Measurements from ENCODE around the gene SSBP4.

DNA sequence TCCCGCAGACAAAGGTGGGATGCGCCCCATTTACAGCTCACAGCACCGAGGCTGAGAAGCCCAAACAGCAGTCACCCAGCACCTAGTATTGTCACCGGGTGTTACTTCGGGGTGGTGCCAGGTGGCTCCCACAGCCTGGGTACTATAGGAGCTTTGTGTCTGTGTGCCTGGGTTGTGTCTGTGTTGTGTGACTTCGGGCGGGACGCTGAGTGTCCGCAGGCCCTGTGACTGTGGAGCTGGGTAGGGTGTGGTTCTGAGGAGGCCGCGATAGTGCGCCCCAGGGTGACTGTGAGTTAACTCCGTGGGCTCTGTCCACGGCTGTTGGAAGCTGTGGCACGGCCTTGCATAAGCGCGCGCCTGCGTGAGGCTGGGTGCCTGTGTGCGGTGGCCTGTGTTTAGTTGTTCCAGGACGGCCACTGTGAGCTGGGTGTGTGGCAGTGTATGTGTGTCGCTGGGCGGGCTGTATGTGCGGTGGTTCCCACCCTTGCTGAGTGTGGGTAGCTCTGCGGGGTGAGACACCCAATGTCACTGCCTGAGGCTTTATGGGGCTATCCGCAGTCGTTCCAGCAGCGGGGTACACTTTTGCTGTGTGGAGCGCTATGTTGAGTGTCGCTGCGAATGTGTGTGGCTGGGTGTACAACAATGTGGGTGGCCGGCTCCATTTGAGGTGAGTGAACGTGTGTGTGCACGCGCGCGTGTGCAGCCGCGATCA lies 559 bp upstream of the SSBP4 start:
- TF ChIP-seq CTCF (IDR thresholded peaks at IDR 0.05): no peak
- no peak for TF ChIP-seq ZFX (IDR thresholded peaks at IDR 0.05; ENCODE audit: borderline replicate concordance)
